IMR-90 (cell line): ENCODE data around the gene WNT2B. TPM values are rescaled to one million over a fixed set of nuclear protein-coding genes. Genes with fewer than 3 reads are reported as not detected.

Experiments used
- ATAC-seq: fragments of 200-7000 bp; cut with Tn5 transposase; 2 replicates; pipeline ENCODE4 v1.9.1; 2020; ENCODE audit warnings: low read depth, mild to moderate bottlenecking, moderate library complexity
- BruUV-seq: library from RNA; stranded (reverse); fragments of 400-500 nt; replicated peaks from 2 replicates; lab custom pipeline; 2021; lab: Mats Ljungman, UMichigan
- CTCF ChIA-PET: fragments of 300-600 bp; formaldehyde crosslinking; extraction: SDS; loops from one replicate; lab custom pipeline; 2021; ENCODE audit warnings: antibody characterized with exemption; lab: Yijun Ruan, JAX
- POLR2A ChIA-PET: fragments of 300-600 bp; sonication (Branson Sonifier 250); formaldehyde crosslinking; loops from one replicate; lab custom pipeline; 2022; ENCODE audit warnings: antibody characterized with exemption; ENCODE audit not compliant: unreplicated experiment; lab: Charles Lee
- DNase-seq: peaks from one replicate; pipeline ENCODE4 v3.0.0; 2013
- H2AFZ ChIP-seq: replicated peaks from 2 replicates; pipeline ENCODE3; 2013; ENCODE audit warnings: low read length, mild to moderate bottlenecking; ENCODE audit not compliant: poor library complexity
- H2AK5ac ChIP-seq: 2 replicates; pipeline ENCODE4 v1.6.1; 2013; ENCODE audit warnings: low read depth, low read length, inconsistent platforms
- H2AK9ac ChIP-seq: replicated peaks from 2 replicates; pipeline ENCODE3; 2013; ENCODE audit warnings: mild to moderate bottlenecking, low read depth, low read length, moderate library complexity; ENCODE audit not compliant: poor library complexity
- H2BK120ac ChIP-seq: 2 replicates; pipeline ENCODE4 v1.6.1; 2013; ENCODE audit warnings: low read depth, low read length, inconsistent platforms
- H2BK15ac ChIP-seq: 3 replicates; pipeline ENCODE4 v1.6.1; 2013; ENCODE audit warnings: low read depth, low read length, inconsistent platforms
- H2BK20ac ChIP-seq: 2 replicates; pipeline ENCODE4 v1.6.1; 2013; ENCODE audit warnings: low read depth, mild to moderate bottlenecking, inconsistent platforms, low read length, moderate library complexity
- H2BK5ac ChIP-seq: 2 replicates; pipeline ENCODE4 v1.6.1; 2013; ENCODE audit warnings: mild to moderate bottlenecking, low read depth, low read length, inconsistent platforms; ENCODE audit not compliant: poor library complexity, severe bottlenecking
- H3K14ac ChIP-seq: replicated peaks from 2 replicates; pipeline ENCODE4 v1.6.1; 2013; ENCODE audit warnings: low read depth, low read length, inconsistent platforms
- H3K18ac ChIP-seq: 2 replicates; pipeline ENCODE4 v1.6.1; 2013; ENCODE audit warnings: low read depth, low read length, control low read depth
- H3K23ac ChIP-seq: 2 replicates; pipeline ENCODE4 v1.6.1; 2013; ENCODE audit warnings: low read depth, low read length, inconsistent platforms
- H3K27ac ChIP-seq: 2 replicates; pipeline ENCODE4 v1.5.1; 2013; ENCODE audit warnings: mild to moderate bottlenecking, control low read depth, low read length; ENCODE audit not compliant: insufficient read depth
- H3K27me3 ChIP-seq: 2 replicates; pipeline ENCODE4 v1.6.1; 2013; ENCODE audit warnings: low read length; ENCODE audit not compliant: control insufficient read depth, insufficient read depth
- H3K36me3 ChIP-seq: 2 replicates; pipeline ENCODE4 v1.6.1; 2013; ENCODE audit warnings: low read length, mixed read lengths; ENCODE audit not compliant: control insufficient read depth, insufficient read depth
- H3K4ac ChIP-seq: 2 replicates; pipeline ENCODE4 v1.6.1; 2013; ENCODE audit warnings: low read depth, low read length, inconsistent platforms
- H3K4me1 ChIP-seq: 2 replicates; pipeline ENCODE4 v1.6.1; 2013; ENCODE audit warnings: low read length, mixed read lengths; ENCODE audit not compliant: control insufficient read depth, insufficient read depth
- H3K4me2 ChIP-seq: 2 replicates; pipeline ENCODE4 v1.6.1; 2013; ENCODE audit warnings: low read depth, mild to moderate bottlenecking, control low read depth, low read length, moderate library complexity
- H3K4me3 ChIP-seq: 2 replicates; pipeline ENCODE4 v1.5.1; 2013; ENCODE audit warnings: low read depth, mild to moderate bottlenecking, control low read depth, low read length, moderate library complexity; ENCODE audit not compliant: insufficient read depth
- H3K56ac ChIP-seq: 2 replicates; pipeline ENCODE4 v1.6.1; 2013; ENCODE audit warnings: low read length, inconsistent platforms; ENCODE audit not compliant: insufficient read depth; ENCODE audit errors: extremely low read depth
- H3K79me1 ChIP-seq, 2 experiments: 2 replicates each; pipeline ENCODE4 v1.6.1; 2013; ENCODE audit warnings: low read length in 2 of 2, inconsistent platforms in 1 of 2, low read depth in 1 of 2
- H3K9ac ChIP-seq: 2 replicates; pipeline ENCODE4 v1.6.1; 2013; ENCODE audit warnings: low read depth, low read length, control low read depth
- H3K9me1 ChIP-seq: 2 replicates; pipeline ENCODE4 v1.6.1; 2013; ENCODE audit warnings: low read length, inconsistent platforms; ENCODE audit not compliant: insufficient read depth
- H3K9me3 ChIP-seq: 2 replicates; pipeline ENCODE4 v1.6.1; 2013; ENCODE audit warnings: low read length; ENCODE audit not compliant: control insufficient read depth, insufficient read depth
- H4K20me1 ChIP-seq: 2 replicates; pipeline ENCODE4 v1.6.1; 2013; ENCODE audit warnings: low read length, inconsistent platforms; ENCODE audit not compliant: insufficient read depth
- H4K5ac ChIP-seq: 2 replicates; pipeline ENCODE4 v1.6.1; 2013; ENCODE audit warnings: mild to moderate bottlenecking, low read depth, low read length, control low read depth
- H4K8ac ChIP-seq, 2 experiments: 2 replicates each; pipeline ENCODE4 v1.6.1; 2013; ENCODE audit warnings: low read depth in 2 of 2, low read length in 2 of 2, control low read depth in 1 of 2, inconsistent platforms in 1 of 2
- H4K91ac ChIP-seq: 2 replicates; pipeline ENCODE4 v1.6.1; 2013; ENCODE audit warnings: low read depth, low read length, inconsistent platforms; ENCODE audit not compliant: insufficient read depth
- CHD1 ChIP-seq: IDR thresholded peaks from 2 replicates; pipeline ENCODE4 v1.6.1; 2012; ENCODE audit warnings: low read depth, low read length, improper control_type of control experiment
- ELK1 ChIP-seq: fragments of 150-350 bp; IDR thresholded peaks from 2 replicates; pipeline ENCODE4 v1.6.1; 2016; ENCODE audit warnings: low read depth, mild to moderate bottlenecking, low read length, moderate library complexity, borderline replicate concordance
- MAFK ChIP-seq: IDR thresholded peaks from 2 replicates; pipeline ENCODE4 v1.6.1; 2012; ENCODE audit warnings: low read depth, low read length, improper control_type of control experiment
- dilution Hi-C: fragments of 300-500 bp; cut with HindIII; formaldehyde crosslinking; loops from one replicate; pipeline ENCODE4 v1.14.3; 2018; ENCODE audit warnings: low sequenced_read_pairs; ENCODE audit not compliant: unreplicated experiment
- in situ Hi-C: fragments of 300-500 bp; cut with MboI; formaldehyde crosslinking; loops from 3 replicates; pipeline ENCODE4 v1.14.3; 2019; ENCODE audit warnings: low sequenced_read_pairs, inconsistent platforms, mixed read lengths
- intact Hi-C: fragments of 100-400 bp; cut with micrococcal nuclease; formaldehyde crosslinking; loops from 2 replicates; pipeline ENCODE4 v1.10.0; 2022
- polyA plus RNA-seq, 3 experiments: library from polyadenylated mRNA; depleted of rRNA; stranded (reverse); fragments of >200 nt; gene quantifications; 2 replicates each; pipeline ENCODE4 v1.2.3, GENCODE V29; 2012; ENCODE audit warnings: low replicate concordance in 1 of 3
- total RNA-seq: library from RNA; depleted of rRNA; stranded (reverse); fragments of >200 nt; gene quantifications from 2 replicates; pipeline ENCODE4 v1.2.3, GENCODE V29; 2012
- TF ChIP-seq, protein P1 (sequence below): fragments of 150-350 bp; IDR thresholded peaks from 2 replicates; pipeline ENCODE4 v1.6.1; 2017; ENCODE audit warnings: mild to moderate bottlenecking, antibody characterized with exemption, low read length, low read depth

The WNT2B gene
- total and polyA plus RNA-seq, 2 of the 4 experiments (the other 2 are of a cell fraction) = 0.50 to 0.54 TPM

GRCh38 chr1:112530832-112531231, 22.1 kb downstream of the WNT2B start:
- ChIA-PET POLR2A (no interaction called here), CTCF (no interaction called here)
- TF ChIP-seq ELK1 = no peak
- no peak for TF ChIP-seq CHD1
- TF ChIP-seq, protein P1, sequence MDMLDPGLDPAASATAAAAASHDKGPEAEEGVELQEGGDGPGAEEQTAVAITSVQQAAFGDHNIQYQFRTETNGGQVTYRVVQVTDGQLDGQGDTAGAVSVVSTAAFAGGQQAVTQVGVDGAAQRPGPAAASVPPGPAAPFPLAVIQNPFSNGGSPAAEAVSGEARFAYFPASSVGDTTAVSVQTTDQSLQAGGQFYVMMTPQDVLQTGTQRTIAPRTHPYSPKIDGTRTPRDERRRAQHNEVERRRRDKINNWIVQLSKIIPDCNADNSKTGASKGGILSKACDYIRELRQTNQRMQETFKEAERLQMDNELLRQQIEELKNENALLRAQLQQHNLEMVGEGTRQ = no peak
- no peak for TF ChIP-seq MAFK

More at GRCh38 chr1:112530832-112531231, 22.1 kb downstream of the WNT2B start:
- H3K4me3 ChIP-seq = no peak overlapping the region
- in situ Hi-C loops = no loop called here
- H2AK5ac ChIP-seq = no peak overlapping the region
- H3K14ac ChIP-seq = no peak overlapping the region
- no peaks in the 10 kb centered on the region for H3K9me3 ChIP-seq
- H2AFZ ChIP-seq = no peak overlapping the region
- peaks cover 25% of the 10 kb centered on the region for H3K4me1 ChIP-seq
- H4K8ac ChIP-seq = no peak overlapping the region
- H3K9ac ChIP-seq = no peak overlapping the region
- H3K9me1 ChIP-seq = peaks cover 12% of the 10 kb centered on the region
- peaks cover 0 to 3% of the 10 kb centered on the region in 2 experiments; a peak in 1 of 4 replicates for H3K79me1 ChIP-seq
- dilution Hi-C loops = no loop called here
- no peak overlapping the region for H4K91ac ChIP-seq
- BruUV-seq = no TSS peak
- H3K23ac ChIP-seq = no peak overlapping the region
- H3K56ac ChIP-seq = no peak overlapping the region
- H3K4me2 ChIP-seq = no peak overlapping the region
- no peak overlapping the region for H3K18ac ChIP-seq
- H3K27me3 ChIP-seq = no peaks in the 10 kb centered on the region
- H3K27ac ChIP-seq = no peak overlapping the region
- DNase-seq = no peak
- H2AK9ac ChIP-seq = no peak overlapping the region
- no peak overlapping the region for H2BK20ac ChIP-seq
- no peak overlapping the region for H2BK120ac ChIP-seq
- no peaks in the 10 kb centered on the region for H4K20me1 ChIP-seq
- H3K4ac ChIP-seq = no peak overlapping the region
- intact Hi-C loops = no loop called here
- ATAC-seq = no peak
- H4K5ac ChIP-seq = no peak overlapping the region
- no peak overlapping the region for H2BK15ac ChIP-seq
- peaks cover 6% of the 10 kb centered on the region for H3K36me3 ChIP-seq
- H2BK5ac ChIP-seq = no peak overlapping the region
